Gastrocnemius medialis (tissue), 4 donors: ENCODE results near the gene USP6NL. TPM values are rescaled to one million over a fixed set of nuclear protein-coding genes. Genes with fewer than 3 reads are reported as not detected.

Experiments used
- ATAC-seq, 2 donors: fragments of 150-250 bp; one replicate each; pipeline ENCODE4 v1.9.1; 2016
- DNase-seq, 2 donors: peaks; one replicate each; pipeline ENCODE4 v3.0.0-alpha.2; 2019
- H3K27ac ChIP-seq, 4 donors: fragments of 200-600 bp; sonication (generic); 1 replicate in 1 of 4; 2 replicates in 3 of 4; pipeline ENCODE4 v1.5.1; 2016 to 2018; ENCODE audit warnings: mild to moderate bottlenecking in 2 of 4, moderate library complexity in 1 of 4
- H3K27me3 ChIP-seq, 3 donors: fragments of 200-600 bp; sonication (generic) in 2 of 3; 1 replicate in 1 of 3; 2 replicates in 2 of 3; pipeline versions ENCODE4 v1.5.1 to v1.6.0; 2016 to 2019; ENCODE audit warnings: mild to moderate bottlenecking in 1 of 3, moderate library complexity in 1 of 3
- H3K36me3 ChIP-seq, 2 donors: fragments of 200-600 bp; sonication (generic) in 1 of 2; one replicate each; pipeline ENCODE4 v1.5.1; 2017 to 2018
- H3K4me1 ChIP-seq, 2 donors: fragments of 200-600 bp; sonication (generic) in 1 of 2; one replicate each; pipeline ENCODE4 v1.5.1; 2016 to 2017; ENCODE audit warnings: mild to moderate bottlenecking in 2 of 2
- H3K4me3 ChIP-seq, 4 donors: fragments of 200-600 bp; sonication (generic) in 3 of 4; 1 replicate in 1 of 4; 2 replicates in 3 of 4; pipeline ENCODE4 v1.5.1; 2016 to 2019; ENCODE audit warnings: mild to moderate bottlenecking in 2 of 4
- H3K9me3 ChIP-seq, 3 donors: fragments of 200-600 bp; sonication (generic) in 2 of 3; 1 replicate in 1 of 3; 2 replicates in 2 of 3; pipeline ENCODE4 v1.5.1; 2016 to 2019
- CTCF ChIP-seq, 5 experiments: fragments of 450-650 bp in 3 of 5; fragments of 200-600 bp in 2 of 5; sonication (generic) in 2 of 5; IDR thresholded peaks in 4 of 5; conservative IDR thresholded peaks in 1 of 5; 1 replicate in 4 of 5; 2 replicates in 1 of 5; pipeline ENCODE4 v1.5.1; 2016 to 2019; ENCODE audit warnings: antibody characterized with exemption in 5 of 5, mild to moderate bottlenecking in 3 of 5, moderate library complexity in 3 of 5
- POLR2A ChIP-seq, 2 donors: fragments of 450-650 bp; IDR thresholded peaks; one replicate each; pipeline ENCODE4 v1.6.1; 2017; ENCODE audit warnings: antibody characterized with exemption in 2 of 2, mild to moderate bottlenecking in 2 of 2, moderate library complexity in 2 of 2
- in situ Hi-C, 4 donors: fragments of 200-750 bp; cut with MboI; loops; one replicate each; pipeline versions ENCODE4 v1.15.0 to v1.8.0; 2017; ENCODE audit warnings: low sequenced_read_pairs in 4 of 4
- intact Hi-C: fragments of 100-400 bp; cut with DNase I; formaldehyde crosslinking; loops from one replicate; pipeline ENCODE4 v1.15.1; 2023; ENCODE audit warnings: low total_unique reads
- total RNA-seq, 4 donors: library from RNA; depleted of rRNA; stranded (reverse); fragments of >200 nt; gene quantifications; one replicate each; pipeline versions ENCODE4 v1.1.0 to v1.2.3, GENCODE V29; 2016

Gene USP6NL
- total RNA-seq, 4 donors from 2014 or later = 5.6 to 6.2 (median 5.9) TPM

- H3K27ac ChIP-seq = no peak overlapping the region
- in situ Hi-C loops = no loop called here
These were observed 141.7 kb downstream of the USP6NL start for GRCh38 chr10:11469575-11470391.

GRCh38 chr10:11468126-11468742 is 143.2 kb downstream of the USP6NL start:
- Histone ChIP-seq H3K36me3 (peaks cover 0 to 3% of the 10 kb centered on the region in 2 donors), H3K27ac (no peak overlapping the region), H3K9me3 (no peaks in the 10 kb centered on the region), H3K27me3 (no peaks in the 10 kb centered on the region), H3K4me1 (no peaks in the 10 kb centered on the region), H3K4me3 (no peak overlapping the region)
- TF ChIP-seq POLR2A (IDR thresholded peaks at IDR 0.05) = no peak
- TF ChIP-seq CTCF (IDR thresholded peaks at IDR 0.05 in 4 of 5, conservative IDR thresholded peaks at IDR 0.05 in 1 of 5) = no peak
- ATAC-seq (no peak), DNase-seq (no peak)
- intact Hi-C loops (no loop called here), in situ Hi-C loops (no loop called here)

More at GRCh38 chr10:11469575-11470391, 141.7 kb downstream of the USP6NL start:
- Histone ChIP-seq H3K4me1 (no peaks in the 10 kb centered on the region), H3K9me3 (no peaks in the 10 kb centered on the region), H3K27me3 (no peaks in the 10 kb centered on the region), H3K4me3 (no peak overlapping the region), H3K36me3 (no peaks in the 10 kb centered on the region)
- TF ChIP-seq CTCF (IDR thresholded peaks at IDR 0.05 in 4 of 5, conservative IDR thresholded peaks at IDR 0.05 in 1 of 5) = no peak
- no peak for DNase-seq
- no peak for ATAC-seq
- intact Hi-C loops = no loop called here

GRCh38 chr10:11465406-11465805 is 146.0 kb downstream of the USP6NL start:
- no peaks in the 10 kb centered on the region for H3K4me1 ChIP-seq
- H3K9me3 ChIP-seq = no peaks in the 10 kb centered on the region
- H3K27me3 ChIP-seq = no peaks in the 10 kb centered on the region
- no peak for TF ChIP-seq POLR2A (IDR thresholded peaks at IDR 0.05)
- TF ChIP-seq CTCF (IDR thresholded peaks at IDR 0.05 in 4 of 5, conservative IDR thresholded peaks at IDR 0.05 in 1 of 5) = no peak
- H3K4me3 ChIP-seq = no peak overlapping the region
- ATAC-seq = no peak
- in situ Hi-C loops = no loop called here
- H3K27ac ChIP-seq = no peak overlapping the region
- H3K36me3 ChIP-seq = peaks cover 0 to 10% of the 10 kb centered on the region in 2 donors
- DNase-seq = no peak
- intact Hi-C loops = no loop called here

GRCh38 chr10:11463111-11463510 is 148.3 kb downstream of the USP6NL start:
- Histone ChIP-seq H3K27me3 (no peaks in the 10 kb centered on the region), H3K9me3 (no peaks in the 10 kb centered on the region), H3K36me3 (peaks cover 0 to 10% of the 10 kb centered on the region in 2 donors), H3K27ac (no peak overlapping the region), H3K4me3 (no peak overlapping the region), H3K4me1 (no peaks in the 10 kb centered on the region)
- intact Hi-C loops = no loop called here
- TF ChIP-seq CTCF (IDR thresholded peaks at IDR 0.05 in 4 of 5, conservative IDR thresholded peaks at IDR 0.05 in 1 of 5) (no peak), POLR2A (IDR thresholded peaks at IDR 0.05) (no peak)
- in situ Hi-C loops = no loop called here
- DNase-seq = no peak
- ATAC-seq = no peak
